Left ventricle myocardium inferior (tissue), 1 donor: ENCODE measurements around the gene OSM. TPM values are rescaled to one million over a fixed set of nuclear protein-coding genes. Genes with fewer than 3 reads are reported as not detected.

Experiments
- DNase-seq: peaks from one replicate; pipeline ENCODE4 v3.0.0-alpha.2; 2020
- H3K27ac ChIP-seq: fragments of 200-600 bp; replicated peaks from 2 replicates; pipeline ENCODE4 v1.8.0; 2021
- H3K27me3 ChIP-seq: fragments of 200-600 bp; 2 replicates; pipeline ENCODE4 v1.8.0; 2021; ENCODE audit warnings: low read depth
- H3K36me3 ChIP-seq: fragments of 200-600 bp; 2 replicates; pipeline ENCODE4 v1.8.0; 2021
- H3K4me1 ChIP-seq: fragments of 200-600 bp; 2 replicates; pipeline ENCODE4 v1.8.0; 2021
- H3K4me3 ChIP-seq: fragments of 200-600 bp; 2 replicates; pipeline ENCODE4 v1.8.0; 2021; ENCODE audit warnings: mild to moderate bottlenecking, moderate library complexity
- H3K9me3 ChIP-seq: fragments of 200-600 bp; replicated peaks from 2 replicates; pipeline ENCODE4 v1.8.0; 2021
- CTCF ChIP-seq: fragments of 200-600 bp; IDR thresholded peaks from 2 replicates; pipeline ENCODE4 v1.8.0; 2021; ENCODE audit warnings: antibody characterized with exemption, mild to moderate bottlenecking, borderline replicate concordance
- intact Hi-C: fragments of 100-400 bp; cut with micrococcal nuclease; formaldehyde crosslinking; loops from one replicate; pipeline ENCODE4 v1.11.0; 2022
- total RNA-seq: library from RNA; stranded (reverse); fragmentation: NEBNext Ultra II Directional; extraction: Animal tissue kit (Norgen Biotek cat#: 25700); gene quantifications from one replicate; pipeline ENCODE4 v1.2.1, GENCODE V29; 2021
- donor health status: DM: no; HTN: yes; CAD: no; lungs with severe emphysema.

OSM gene
- total RNA-seq, 1 donor from 2014 or later, result not detected

DNA sequence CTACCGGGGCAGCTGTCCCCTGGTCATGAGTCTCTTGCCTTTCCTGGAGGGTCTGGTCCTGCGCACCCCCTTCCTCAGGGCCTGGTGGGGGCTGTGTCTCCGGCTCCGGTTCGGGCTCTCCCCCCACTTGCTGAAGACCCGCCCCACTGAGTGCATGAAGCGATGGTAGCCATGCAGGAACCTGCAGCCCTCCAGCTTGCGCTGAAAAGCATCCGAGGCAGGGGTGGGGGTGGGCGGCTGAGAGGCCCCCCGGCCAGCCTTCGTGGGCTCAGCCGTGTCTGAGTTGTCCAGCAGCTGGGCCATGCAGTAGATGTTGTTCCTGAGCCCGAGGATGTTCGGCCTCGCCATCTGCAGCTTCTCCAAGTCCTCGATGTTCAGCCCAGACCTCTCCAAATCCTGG lies 2.8 kb downstream of the OSM start:
- DNase-seq, result no peak
- Histone ChIP-seq H3K27me3 (peaks cover 64% of the 10 kb centered on the region), H3K4me1 (peaks cover 6% of the 10 kb centered on the region), H3K9me3 (no peaks in the 10 kb centered on the region), H3K27ac (no peak overlapping the region), H3K4me3 (no peak overlapping the region), H3K36me3 (no peaks in the 10 kb centered on the region)
- intact Hi-C loops, result loop anchor here (5.0 kb wide), 1 partner anchor 118 kb away; no protein-coding TSS in a partner anchor
- TF ChIP-seq CTCF, result no peak

- no peak overlapping the region for H3K27ac ChIP-seq
- no peaks in the 10 kb centered on the region for H3K9me3 ChIP-seq
- H3K4me3 ChIP-seq, result peak overlapping the region; percentile 32
- intact Hi-C loops, result loop anchor here (5.0 kb wide), 1 partner anchor 119 kb away; no protein-coding TSS in a partner anchor
- peak; percentile 75 for DNase-seq
- no peaks in the 10 kb centered on the region for H3K36me3 ChIP-seq
- TF ChIP-seq CTCF, result peak; percentile 99
- peaks cover 6% of the 10 kb centered on the region for H3K4me1 ChIP-seq
- H3K27me3 ChIP-seq, result peaks cover 64% of the 10 kb centered on the region
These were observed 3.5 kb downstream of the OSM start for GRCh38 chr22:30262917-30263741.

DNA sequence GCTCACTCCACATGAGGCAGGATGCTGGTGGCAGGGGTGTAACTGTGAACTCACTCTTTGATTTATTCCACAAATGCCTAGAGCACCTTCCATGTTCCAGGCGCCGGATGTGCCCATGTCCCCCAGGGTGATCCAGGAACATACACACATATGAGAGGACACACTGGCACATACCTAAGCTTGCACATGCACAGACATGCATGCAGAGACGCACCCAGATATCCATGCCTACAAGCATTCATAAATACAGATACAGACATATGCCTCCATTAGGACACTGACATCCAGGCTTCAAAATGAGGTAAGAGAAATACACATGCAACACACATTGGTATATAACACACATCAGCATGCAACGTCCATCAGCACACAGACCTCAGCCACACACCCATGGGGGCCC lies 4.5 kb downstream of the OSM start:
- no peaks in the 10 kb centered on the region for H3K36me3 ChIP-seq
- TF ChIP-seq CTCF, result no peak
- peaks cover 73% of the 10 kb centered on the region for H3K27me3 ChIP-seq
- no peak overlapping the region for H3K4me3 ChIP-seq
- no peak overlapping the region for H3K27ac ChIP-seq
- H3K4me1 ChIP-seq, result peaks cover 6% of the 10 kb centered on the region
- no peaks in the 10 kb centered on the region for H3K9me3 ChIP-seq
- no peak for DNase-seq
- intact Hi-C loops, result loop anchor here (5.0 kb wide), 1 partner anchor 120 kb away; no protein-coding TSS in a partner anchor

DNA sequence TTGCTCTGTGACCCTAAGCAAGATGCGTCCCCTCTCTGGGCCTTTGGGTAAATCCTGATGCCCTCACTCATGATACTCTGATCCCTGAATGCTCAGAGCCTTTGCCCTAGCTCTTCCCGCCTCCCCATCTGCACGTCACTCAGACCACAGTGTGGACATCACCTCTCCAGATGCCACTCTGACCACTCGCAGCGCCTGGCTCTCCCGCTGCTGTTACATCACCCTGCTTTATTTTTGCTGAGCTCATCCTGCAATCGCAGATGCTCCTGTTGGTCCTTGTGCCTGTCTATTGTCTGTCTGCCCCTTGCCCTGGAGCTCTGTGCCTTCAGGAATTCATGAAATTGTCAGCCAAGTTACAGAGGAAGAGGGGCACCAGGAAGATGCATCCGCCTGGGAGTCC lies 5.5 kb downstream of the OSM start:
- Histone ChIP-seq H3K9me3 (no peaks in the 10 kb centered on the region), H3K4me3 (no peak overlapping the region), H3K4me1 (peaks cover 10% of the 10 kb centered on the region), H3K27me3 (peaks cover 71% of the 10 kb centered on the region), H3K36me3 (no peaks in the 10 kb centered on the region), H3K27ac (no peak overlapping the region)
- intact Hi-C loops, result loop anchor here (5.0 kb wide), 1 partner anchor 121 kb away; no protein-coding TSS in a partner anchor
- TF ChIP-seq CTCF, result no peak
- DNase-seq, result no peak

DNA sequence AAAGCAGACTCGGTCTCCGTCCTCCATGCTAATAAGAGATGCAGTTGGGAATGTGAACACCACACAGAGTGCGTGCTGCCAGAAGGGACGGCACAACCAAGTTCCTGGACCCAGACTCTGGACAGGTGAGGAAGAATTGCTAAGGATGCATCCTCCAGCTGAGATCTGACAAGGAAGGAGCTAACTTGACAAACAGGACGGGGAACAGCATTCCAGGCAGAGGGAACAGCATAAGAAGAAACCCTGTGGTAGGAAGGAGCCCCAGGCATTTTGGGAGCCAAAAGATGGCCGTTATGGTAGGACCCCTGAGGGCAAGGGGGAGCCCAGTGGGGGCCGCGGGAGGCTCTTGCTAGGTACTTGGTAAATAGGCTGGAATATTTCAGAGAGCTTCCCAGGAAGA lies 6.0 kb downstream of the OSM start:
- Histone ChIP-seq H3K4me3 (no peak overlapping the region), H3K27ac (no peak overlapping the region), H3K27me3 (peaks cover 67% of the 10 kb centered on the region), H3K4me1 (peaks cover 15% of the 10 kb centered on the region), H3K36me3 (no peaks in the 10 kb centered on the region), H3K9me3 (no peaks in the 10 kb centered on the region)
- intact Hi-C loops, result loop anchor here (5.0 kb wide), 1 partner anchor 122 kb away; no protein-coding TSS in a partner anchor
- DNase-seq, result no peak
- TF ChIP-seq CTCF, result no peak
